PFSK-1 (cell line): ENCODE results near the gene CELSR1.

ENCODE experiments used
- FOXP2 ChIP-seq: optimal IDR thresholded peaks from 2 replicates; pipeline ENCODE3; 2011; ENCODE audit warnings: borderline replicate concordance, control low read depth, inconsistent platforms; ENCODE audit not compliant: insufficient read depth; ENCODE audit errors: extremely low read length, extremely low read depth
- POLR2AphosphoS5 ChIP-seq: IDR thresholded peaks from 2 replicates; pipeline ENCODE4 v1.6.1; 2012; ENCODE audit warnings: low read depth, mild to moderate bottlenecking, control low read depth, low read length, moderate library complexity
- SIN3A ChIP-seq: IDR thresholded peaks from 2 replicates; pipeline ENCODE4 v1.6.1; 2012; ENCODE audit warnings: mild to moderate bottlenecking, low read length, moderate library complexity, borderline replicate concordance; ENCODE audit not compliant: insufficient read depth
- TAF1 ChIP-seq: IDR thresholded peaks from 2 replicates; pipeline ENCODE4 v1.6.1; 2012; ENCODE audit warnings: low read length, control low read depth, borderline replicate concordance; ENCODE audit not compliant: insufficient read depth
- TF ChIP-seq, protein P1 (sequence below), 2 experiments: IDR thresholded peaks; 2 replicates each; pipeline versions ENCODE4 v1.6.1 to v1.8.0; 2011 to 2012; ENCODE audit warnings: low read depth in 2 of 2, low read length in 2 of 2, control low read depth in 1 of 2, inconsistent platforms in 1 of 2, mild to moderate bottlenecking in 1 of 2, moderate library complexity in 1 of 2; ENCODE audit not compliant: insufficient read depth in 1 of 2

Gene CELSR1

DNA sequence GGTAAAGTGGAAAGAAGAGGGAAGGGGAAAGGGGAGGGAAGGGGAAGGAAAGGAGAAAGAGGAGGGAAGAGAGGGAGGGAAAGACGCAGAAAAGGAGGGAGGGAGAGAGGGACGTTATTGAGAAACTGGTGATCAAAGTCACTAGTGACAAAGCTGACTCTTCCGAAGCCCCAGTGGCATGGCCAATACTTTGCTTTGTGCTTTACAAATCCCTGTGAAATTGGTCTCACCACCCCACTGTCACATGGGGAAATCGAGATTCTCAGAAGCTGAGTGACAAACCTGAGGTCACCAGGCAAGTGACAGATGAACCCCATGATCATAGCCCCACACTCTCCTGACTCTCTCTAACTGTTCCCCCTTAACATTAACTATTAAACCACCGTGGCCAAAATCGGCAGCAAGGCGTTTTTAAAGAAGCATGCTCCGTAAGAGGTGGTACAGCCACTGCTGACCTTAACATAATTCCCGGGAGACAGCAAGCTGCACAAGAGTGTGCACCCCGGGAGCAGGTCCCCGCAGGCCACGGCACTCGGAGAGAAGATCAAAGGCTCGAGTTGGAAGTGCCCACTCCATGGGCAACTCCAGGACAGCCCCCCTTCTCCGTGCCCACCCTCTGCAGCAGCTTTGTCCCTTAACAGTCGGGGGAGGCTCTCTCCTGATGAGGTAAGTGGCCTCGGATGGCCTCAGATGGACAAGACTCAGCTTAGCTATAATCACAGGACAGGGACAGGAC is 34.8 kb downstream of the CELSR1 start:
- TF ChIP-seq, protein P1, sequence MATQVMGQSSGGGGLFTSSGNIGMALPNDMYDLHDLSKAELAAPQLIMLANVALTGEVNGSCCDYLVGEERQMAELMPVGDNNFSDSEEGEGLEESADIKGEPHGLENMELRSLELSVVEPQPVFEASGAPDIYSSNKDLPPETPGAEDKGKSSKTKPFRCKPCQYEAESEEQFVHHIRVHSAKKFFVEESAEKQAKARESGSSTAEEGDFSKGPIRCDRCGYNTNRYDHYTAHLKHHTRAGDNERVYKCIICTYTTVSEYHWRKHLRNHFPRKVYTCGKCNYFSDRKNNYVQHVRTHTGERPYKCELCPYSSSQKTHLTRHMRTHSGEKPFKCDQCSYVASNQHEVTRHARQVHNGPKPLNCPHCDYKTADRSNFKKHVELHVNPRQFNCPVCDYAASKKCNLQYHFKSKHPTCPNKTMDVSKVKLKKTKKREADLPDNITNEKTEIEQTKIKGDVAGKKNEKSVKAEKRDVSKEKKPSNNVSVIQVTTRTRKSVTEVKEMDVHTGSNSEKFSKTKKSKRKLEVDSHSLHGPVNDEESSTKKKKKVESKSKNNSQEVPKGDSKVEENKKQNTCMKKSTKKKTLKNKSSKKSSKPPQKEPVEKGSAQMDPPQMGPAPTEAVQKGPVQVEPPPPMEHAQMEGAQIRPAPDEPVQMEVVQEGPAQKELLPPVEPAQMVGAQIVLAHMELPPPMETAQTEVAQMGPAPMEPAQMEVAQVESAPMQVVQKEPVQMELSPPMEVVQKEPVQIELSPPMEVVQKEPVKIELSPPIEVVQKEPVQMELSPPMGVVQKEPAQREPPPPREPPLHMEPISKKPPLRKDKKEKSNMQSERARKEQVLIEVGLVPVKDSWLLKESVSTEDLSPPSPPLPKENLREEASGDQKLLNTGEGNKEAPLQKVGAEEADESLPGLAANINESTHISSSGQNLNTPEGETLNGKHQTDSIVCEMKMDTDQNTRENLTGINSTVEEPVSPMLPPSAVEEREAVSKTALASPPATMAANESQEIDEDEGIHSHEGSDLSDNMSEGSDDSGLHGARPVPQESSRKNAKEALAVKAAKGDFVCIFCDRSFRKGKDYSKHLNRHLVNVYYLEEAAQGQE (IDR thresholded peaks at IDR 0.05; ENCODE audit: insufficient read depth in 1 of 2, low read depth in 2 of 2, low read length in 2 of 2), result no peak
- no peak for TF ChIP-seq FOXP2
- TF ChIP-seq SIN3A, result no peak
- TF ChIP-seq TAF1, result no peak
- TF ChIP-seq POLR2AphosphoS5, result no peak

DNA sequence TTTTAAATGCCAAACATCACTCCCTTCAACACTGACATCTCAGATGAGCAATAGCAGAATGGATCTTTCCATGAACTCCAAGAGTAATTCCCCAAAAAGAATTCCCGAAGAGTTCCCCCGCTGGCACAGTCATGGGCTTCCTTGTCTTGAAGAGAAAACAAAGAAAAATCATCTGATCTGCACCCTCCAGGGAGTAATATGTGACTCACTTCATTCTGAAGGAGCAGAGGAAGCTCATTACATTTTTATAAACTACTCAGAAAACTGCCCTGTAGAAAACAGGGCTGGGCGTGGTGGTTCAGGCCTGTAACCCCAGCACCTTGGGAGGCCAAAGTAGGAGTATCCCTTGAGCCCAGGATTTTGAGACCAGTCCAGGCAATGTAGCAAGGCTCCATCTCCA is 35.7 kb downstream of the CELSR1 start:
- TF ChIP-seq, protein P1 (IDR thresholded peaks at IDR 0.05; ENCODE audit: insufficient read depth in 1 of 2, low read depth in 2 of 2, low read length in 2 of 2), result no peak
- TF ChIP-seq POLR2AphosphoS5, result no peak
- no peak for TF ChIP-seq SIN3A
- no peak for TF ChIP-seq FOXP2
- no peak for TF ChIP-seq TAF1

DNA sequence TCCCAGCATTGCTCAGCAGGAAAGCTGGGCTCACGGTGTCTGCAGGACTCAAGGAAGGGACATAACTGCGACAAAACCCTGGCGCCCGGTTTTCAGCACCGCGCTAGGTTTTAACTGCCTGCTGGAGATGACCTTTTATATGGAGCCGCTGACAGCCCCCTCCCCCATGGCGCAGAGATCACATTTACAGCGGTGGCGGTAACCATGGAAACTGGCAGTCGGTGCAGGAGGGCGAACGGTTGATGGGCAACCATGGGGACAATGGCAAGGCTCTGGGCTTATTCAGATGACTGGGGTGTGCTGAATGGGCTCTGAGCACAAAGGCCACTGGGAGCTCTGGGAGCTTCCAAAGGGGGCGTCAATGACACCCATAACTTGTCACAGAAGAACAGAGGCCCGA is 37.2 kb downstream of the CELSR1 start:
- no peak for TF ChIP-seq FOXP2
- TF ChIP-seq, protein P1 (IDR thresholded peaks at IDR 0.05; ENCODE audit: insufficient read depth in 1 of 2, low read depth in 2 of 2, low read length in 2 of 2), result no peak
- TF ChIP-seq POLR2AphosphoS5, result no peak
- TF ChIP-seq SIN3A, result no peak
- TF ChIP-seq TAF1, result no peak

GRCh38 chr22:46499805-46500189 is 37.6 kb downstream of the CELSR1 start:
- TF ChIP-seq TAF1 (no peak), POLR2AphosphoS5 (no peak), FOXP2 (no peak), SIN3A (no peak)
- TF ChIP-seq, protein P1 (IDR thresholded peaks at IDR 0.05; ENCODE audit: insufficient read depth in 1 of 2, low read depth in 2 of 2, low read length in 2 of 2), result no peak

GRCh38 chr22:46491946-46492345 is 45.5 kb downstream of the CELSR1 start:
- TF ChIP-seq FOXP2 (no peak), TAF1 (no peak), SIN3A (no peak), POLR2AphosphoS5 (no peak)
- TF ChIP-seq, protein P1 (IDR thresholded peaks at IDR 0.05; ENCODE audit: insufficient read depth in 1 of 2, low read depth in 2 of 2, low read length in 2 of 2), result no peak
